H9 (cell line): Measurements from ENCODE around the gene ABCB11. TPM values are rescaled to one million over a fixed set of nuclear protein-coding genes. Genes with fewer than 3 reads are reported as not detected.

Source experiments
- DNase-seq: peaks from one replicate; pipeline ENCODE4 v3.0.0-alpha.2; 2017
- H2AFZ ChIP-seq: one replicate; pipeline ENCODE4 v1.6.1; 2013; ENCODE audit warnings: mild to moderate bottlenecking, low read length, control low read depth, moderate library complexity
- H2AK5ac ChIP-seq: 2 replicates; pipeline ENCODE4 v1.6.1; 2013; ENCODE audit warnings: low read length, control low read depth, mixed read lengths; ENCODE audit not compliant: insufficient read length
- H2BK120ac ChIP-seq: one replicate; pipeline ENCODE4 v1.6.1; 2013; ENCODE audit warnings: low read depth, mild to moderate bottlenecking, low read length, control low read depth, inconsistent platforms; ENCODE audit not compliant: poor library complexity, severe bottlenecking
- H2BK12ac ChIP-seq: 2 replicates; pipeline ENCODE4 v1.6.1; 2013; ENCODE audit warnings: low read length, control low read depth, mixed read lengths, low read depth; ENCODE audit not compliant: insufficient read length
- H2BK15ac ChIP-seq: 2 replicates; pipeline ENCODE4 v1.6.1; 2013; ENCODE audit warnings: low read depth, low read length, control low read depth
- H2BK20ac ChIP-seq: one replicate; pipeline ENCODE4 v1.6.1; 2013; ENCODE audit warnings: low read depth, mild to moderate bottlenecking, low read length, control low read depth, inconsistent platforms; ENCODE audit not compliant: poor library complexity, severe bottlenecking
- H2BK5ac ChIP-seq: 2 replicates; pipeline ENCODE4 v1.6.1; 2013; ENCODE audit warnings: low read length, control low read depth, mixed read lengths; ENCODE audit not compliant: insufficient read length
- H3K14ac ChIP-seq: 2 replicates; pipeline ENCODE4 v1.6.1; 2013; ENCODE audit warnings: low read length, control low read depth; ENCODE audit not compliant: insufficient read depth
- H3K18ac ChIP-seq: 2 replicates; pipeline ENCODE4 v1.6.1; 2013; ENCODE audit warnings: low read depth, mild to moderate bottlenecking, mixed read lengths, low read length, control low read depth; ENCODE audit not compliant: insufficient read length
- H3K23ac ChIP-seq: 2 replicates; pipeline ENCODE4 v1.6.1; 2013; ENCODE audit warnings: low read length, control low read depth, mixed read lengths, low read depth; ENCODE audit not compliant: insufficient read length
- H3K23me2 ChIP-seq: 2 replicates; pipeline ENCODE4 v1.6.1; 2013; ENCODE audit warnings: low read depth, mild to moderate bottlenecking, mixed read lengths, low read length, control low read depth; ENCODE audit not compliant: insufficient read length, poor library complexity, severe bottlenecking
- H3K27ac ChIP-seq: 2 replicates; pipeline ENCODE4 v1.5.1; 2013; ENCODE audit warnings: low read length, control low read depth, mixed read lengths, low read depth; ENCODE audit not compliant: insufficient read length
- H3K27me3 ChIP-seq: 2 replicates; pipeline ENCODE4 v1.6.1; 2013; ENCODE audit warnings: low read length, control low read depth, inconsistent platforms; ENCODE audit not compliant: insufficient read depth
- H3K4ac ChIP-seq: 2 replicates; pipeline ENCODE4 v1.6.1; 2013; ENCODE audit warnings: low read depth, mild to moderate bottlenecking, control low read depth, inconsistent platforms, low read length, moderate library complexity
- H3K4me1 ChIP-seq: 2 replicates; pipeline ENCODE4 v1.6.1; 2013; ENCODE audit warnings: low read length, control low read depth, inconsistent platforms; ENCODE audit not compliant: insufficient read depth
- H3K4me2 ChIP-seq: 2 replicates; pipeline ENCODE4 v1.6.1; 2013; ENCODE audit warnings: low read length, control low read depth, mixed read lengths; ENCODE audit not compliant: insufficient read length, insufficient read depth
- H3K56ac ChIP-seq: 2 replicates; pipeline ENCODE4 v1.6.1; 2013; ENCODE audit warnings: low read depth, mild to moderate bottlenecking, mixed read lengths, low read length, control low read depth; ENCODE audit not compliant: insufficient read length
- H3K79me1 ChIP-seq: 2 replicates; pipeline ENCODE4 v1.6.1; 2013; ENCODE audit warnings: low read depth, mild to moderate bottlenecking, moderate library complexity, low read length, control low read depth, inconsistent platforms; ENCODE audit not compliant: insufficient read depth, poor library complexity, severe bottlenecking
- H3K79me2 ChIP-seq: 2 replicates; pipeline ENCODE4 v1.6.1; 2013; ENCODE audit warnings: low read length, control low read depth, inconsistent platforms; ENCODE audit not compliant: insufficient read depth
- H3K9ac ChIP-seq: 2 replicates; pipeline ENCODE4 v1.6.1; 2013; ENCODE audit warnings: low read length, control low read depth, mixed read lengths; ENCODE audit not compliant: insufficient read length; ENCODE audit errors: extremely low read depth
- H3K9me3 ChIP-seq: one replicate; pipeline ENCODE4 v1.6.1; 2013; ENCODE audit warnings: low read depth, low read length, inconsistent platforms; ENCODE audit not compliant: control insufficient read depth
- H3T11ph ChIP-seq: one replicate; pipeline ENCODE4 v1.6.1; 2013; ENCODE audit warnings: mild to moderate bottlenecking, low read length, control low read depth, inconsistent platforms
- H4K20me1 ChIP-seq: one replicate; pipeline ENCODE4 v1.6.1; 2013; ENCODE audit not compliant: control insufficient read depth, insufficient read length, insufficient read depth
- H4K5ac ChIP-seq: 2 replicates; pipeline ENCODE4 v1.6.1; 2013; ENCODE audit warnings: low read depth, mild to moderate bottlenecking, mixed read lengths, low read length, control low read depth; ENCODE audit not compliant: insufficient read length
- H4K8ac ChIP-seq: replicated peaks from 2 replicates; pipeline ENCODE4 v1.6.1; 2013; ENCODE audit warnings: low read length, control low read depth, mixed read lengths, low read depth; ENCODE audit not compliant: insufficient read length
- H4K91ac ChIP-seq: 2 replicates; pipeline ENCODE4 v1.6.1; 2013; ENCODE audit warnings: low read depth, mild to moderate bottlenecking, moderate library complexity, mixed read lengths, low read length, control low read depth; ENCODE audit not compliant: insufficient read length
- H3K27ac Mint-ChIP-seq, 3 experiments: 2 replicates in 2 of 3; 3 replicates in 1 of 3; pipeline ENCODE4 v1.8.0; 2020 to 2021; ENCODE audit warnings: mixed read lengths in 3 of 3, mild to moderate bottlenecking in 1 of 3, moderate library complexity in 1 of 3
- H3K27me3 Mint-ChIP-seq: 2 replicates; pipeline ENCODE4 v1.8.0; 2021; ENCODE audit warnings: low read depth, mild to moderate bottlenecking, moderate library complexity, mixed read lengths
- H3K36me3 Mint-ChIP-seq, 3 experiments: 2 replicates in 2 of 3; 3 replicates in 1 of 3; pipeline ENCODE4 v1.8.0; 2020 to 2021; ENCODE audit warnings: low read depth in 3 of 3, mixed read lengths in 3 of 3; ENCODE audit not compliant: insufficient read depth in 1 of 3
- H3K4me1 Mint-ChIP-seq, 2 experiments: 2 replicates each; pipeline ENCODE4 v1.8.0; 2020; ENCODE audit warnings: mixed read lengths in 2 of 2
- H3K4me3 Mint-ChIP-seq, 2 experiments: 2 replicates in 1 of 2; 3 replicates in 1 of 2; pipeline ENCODE4 v1.8.0; 2020 to 2021; ENCODE audit warnings: mild to moderate bottlenecking in 2 of 2, mixed read lengths in 2 of 2, moderate library complexity in 1 of 2
- H3K9me3 Mint-ChIP-seq, 2 experiments: 2 replicates in 1 of 2; 3 replicates in 1 of 2; pipeline ENCODE4 v1.8.0; 2020; ENCODE audit warnings: mild to moderate bottlenecking in 2 of 2, mixed read lengths in 2 of 2, moderate library complexity in 1 of 2
- WGBS: extraction: QIAGEN DNeasy Blood & Tissue Kit; methylation state at CpG from one replicate; pipeline ENCODE4 v1.1.7; 2013; ENCODE audit warnings: missing lambda C conversion rate, low lambda C conversion rate, mixed read lengths; ENCODE audit not compliant: insufficient read length; ENCODE audit errors: extremely low coverage; 5-methylcytosine and 5-hydroxymethylcytosine counted together
- total RNA-seq: library from RNA; stranded (reverse); gene quantifications from 2 replicates; pipeline ENCODE4 v1.2.1, GENCODE V29; 2021
- TF ChIP-seq, protein P1 (sequence below): fragments of 200-600 bp; sonication (generic); conservative IDR thresholded peaks from 3 replicates; pipeline ENCODE4 v1.8.0; 2021; ENCODE audit warnings: antibody characterized with exemption, mild to moderate bottlenecking

Gene ABCB11
- total RNA-seq, 1 experiment from 2014 or later, result not detected

- Histone ChIP-seq H4K8ac (no peak overlapping the region), H3K18ac (no peak overlapping the region), H3K9me3 (no peaks in the 10 kb centered on the region), H3K56ac (no peak overlapping the region), H4K20me1 (no peaks in the 10 kb centered on the region), H3K4ac (no peak overlapping the region), H3K4me2 (no peak overlapping the region), H3K14ac (no peak overlapping the region), H3K79me1 (no peaks in the 10 kb centered on the region), H3K4me1 (peaks cover 15% of the 10 kb centered on the region; the same call in 1 of the 2 replicates), H2AFZ (no peak overlapping the region), H4K91ac (no peak overlapping the region), H3K27me3 (no peaks in the 10 kb centered on the region), H2BK20ac (no peak overlapping the region), H2AK5ac (no peak overlapping the region), H2BK15ac (no peak overlapping the region), H3K23me2 (no peaks in the 10 kb centered on the region), H3T11ph (no peak overlapping the region), H4K5ac (no peak overlapping the region), H3K23ac (no peak overlapping the region), H3K79me2 (no peaks in the 10 kb centered on the region), H2BK5ac (no peak overlapping the region), H3K9ac (no peak overlapping the region), H2BK120ac (no peak overlapping the region), H2BK12ac (no peak overlapping the region), H3K27ac (no peak overlapping the region)
- WGBS, result no CpG with 5 or more reads among the region's 3 CpGs
- Mint-ChIP-seq H3K27ac (no peak overlapping the region), H3K4me1 (peaks cover 46 to 47% of the 10 kb centered on the region in 2 experiments), H3K36me3 (no peaks in the 10 kb centered on the region), H3K4me3 (no peak overlapping the region), H3K9me3 (no peaks in the 10 kb centered on the region), H3K27me3 (no peaks in the 10 kb centered on the region; the same call in 1 of the 2 replicates)
- TF ChIP-seq, protein P1, sequence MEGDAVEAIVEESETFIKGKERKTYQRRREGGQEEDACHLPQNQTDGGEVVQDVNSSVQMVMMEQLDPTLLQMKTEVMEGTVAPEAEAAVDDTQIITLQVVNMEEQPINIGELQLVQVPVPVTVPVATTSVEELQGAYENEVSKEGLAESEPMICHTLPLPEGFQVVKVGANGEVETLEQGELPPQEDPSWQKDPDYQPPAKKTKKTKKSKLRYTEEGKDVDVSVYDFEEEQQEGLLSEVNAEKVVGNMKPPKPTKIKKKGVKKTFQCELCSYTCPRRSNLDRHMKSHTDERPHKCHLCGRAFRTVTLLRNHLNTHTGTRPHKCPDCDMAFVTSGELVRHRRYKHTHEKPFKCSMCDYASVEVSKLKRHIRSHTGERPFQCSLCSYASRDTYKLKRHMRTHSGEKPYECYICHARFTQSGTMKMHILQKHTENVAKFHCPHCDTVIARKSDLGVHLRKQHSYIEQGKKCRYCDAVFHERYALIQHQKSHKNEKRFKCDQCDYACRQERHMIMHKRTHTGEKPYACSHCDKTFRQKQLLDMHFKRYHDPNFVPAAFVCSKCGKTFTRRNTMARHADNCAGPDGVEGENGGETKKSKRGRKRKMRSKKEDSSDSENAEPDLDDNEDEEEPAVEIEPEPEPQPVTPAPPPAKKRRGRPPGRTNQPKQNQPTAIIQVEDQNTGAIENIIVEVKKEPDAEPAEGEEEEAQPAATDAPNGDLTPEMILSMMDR, result no peak
- DNase-seq, result no peak
Observed at GRCh38 chr2:168904358-168904757, 126.8 kb downstream of the ABCB11 start.
